Epithelial cell of esophagus (primary cell): ENCODE data around the gene AIFM1.

Source experiments
- DNase-seq: peaks from one replicate; pipeline ENCODE4 v3.0.0; 2010; ENCODE audit warnings: low read depth
- H3K4me3 ChIP-seq: 2 replicates; pipeline ENCODE4 v1.5.1; 2011; ENCODE audit warnings: mild to moderate bottlenecking, low read length, control low read depth
- TF ChIP-seq, protein P1 (sequence below): IDR thresholded peaks from 2 replicates; pipeline ENCODE4 v1.5.1; 2011; ENCODE audit warnings: low read depth, mild to moderate bottlenecking, low read length, control low read depth, inconsistent platforms; ENCODE audit not compliant: insufficient read depth; ENCODE audit errors: missing control alignments

Gene AIFM1

DNA sequence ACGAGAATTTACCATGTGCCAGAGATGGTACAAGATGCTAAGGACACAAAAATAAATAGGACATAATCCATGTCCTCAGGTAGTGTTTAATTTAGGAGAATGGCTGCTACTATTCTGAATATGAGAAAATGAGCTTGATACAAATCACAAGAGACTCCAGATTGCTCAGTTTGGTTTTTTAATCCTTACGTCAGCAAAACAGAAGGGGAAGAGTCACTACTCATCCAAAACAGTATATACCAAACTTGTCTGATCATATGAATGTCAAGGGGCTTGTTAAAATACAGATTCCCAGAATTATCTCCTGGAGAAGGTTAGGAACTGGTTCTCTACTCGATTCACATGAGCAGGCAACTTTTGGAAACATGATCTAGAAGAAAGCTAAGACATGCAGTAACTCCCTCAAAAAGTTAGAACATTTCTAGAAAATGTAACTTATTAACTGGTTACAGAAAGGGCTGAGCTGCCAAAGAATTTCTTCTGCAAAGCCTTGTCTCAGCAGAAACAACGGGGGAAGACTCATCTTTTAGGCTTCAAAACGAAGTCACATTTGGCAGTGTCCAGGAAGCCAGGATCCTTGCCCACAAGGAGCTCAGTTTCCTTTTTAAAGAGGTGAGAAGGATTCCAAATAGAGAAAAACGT is 3.4 kb downstream of the AIFM1 start:
- TF ChIP-seq, protein P1, sequence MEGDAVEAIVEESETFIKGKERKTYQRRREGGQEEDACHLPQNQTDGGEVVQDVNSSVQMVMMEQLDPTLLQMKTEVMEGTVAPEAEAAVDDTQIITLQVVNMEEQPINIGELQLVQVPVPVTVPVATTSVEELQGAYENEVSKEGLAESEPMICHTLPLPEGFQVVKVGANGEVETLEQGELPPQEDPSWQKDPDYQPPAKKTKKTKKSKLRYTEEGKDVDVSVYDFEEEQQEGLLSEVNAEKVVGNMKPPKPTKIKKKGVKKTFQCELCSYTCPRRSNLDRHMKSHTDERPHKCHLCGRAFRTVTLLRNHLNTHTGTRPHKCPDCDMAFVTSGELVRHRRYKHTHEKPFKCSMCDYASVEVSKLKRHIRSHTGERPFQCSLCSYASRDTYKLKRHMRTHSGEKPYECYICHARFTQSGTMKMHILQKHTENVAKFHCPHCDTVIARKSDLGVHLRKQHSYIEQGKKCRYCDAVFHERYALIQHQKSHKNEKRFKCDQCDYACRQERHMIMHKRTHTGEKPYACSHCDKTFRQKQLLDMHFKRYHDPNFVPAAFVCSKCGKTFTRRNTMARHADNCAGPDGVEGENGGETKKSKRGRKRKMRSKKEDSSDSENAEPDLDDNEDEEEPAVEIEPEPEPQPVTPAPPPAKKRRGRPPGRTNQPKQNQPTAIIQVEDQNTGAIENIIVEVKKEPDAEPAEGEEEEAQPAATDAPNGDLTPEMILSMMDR, result no peak
- DNase-seq, result no peak
- H3K4me3 ChIP-seq, result no peak overlapping the region

DNA sequence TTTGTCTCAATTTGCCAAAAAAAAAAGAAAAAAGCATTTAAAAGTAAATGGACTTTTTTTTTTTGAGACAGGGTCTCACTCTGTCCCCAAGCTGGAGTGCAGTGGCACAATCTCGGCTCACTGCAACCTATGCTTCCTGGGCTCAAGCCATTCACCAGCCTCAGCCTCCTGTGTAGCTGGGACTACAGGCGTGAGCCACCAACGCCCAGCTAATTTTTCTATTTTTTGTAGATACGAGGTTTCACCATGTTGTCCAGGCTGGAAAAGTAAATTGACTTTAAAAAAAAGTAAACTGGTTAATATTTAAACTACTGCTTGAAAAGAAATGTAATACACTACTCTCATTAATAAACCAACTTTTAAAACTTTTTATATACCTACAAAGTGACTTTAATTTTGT is 5.9 kb downstream of the AIFM1 start:
- TF ChIP-seq, protein P1, result no peak
- no peak for DNase-seq
- H3K4me3 ChIP-seq, result no peak overlapping the region

DNA sequence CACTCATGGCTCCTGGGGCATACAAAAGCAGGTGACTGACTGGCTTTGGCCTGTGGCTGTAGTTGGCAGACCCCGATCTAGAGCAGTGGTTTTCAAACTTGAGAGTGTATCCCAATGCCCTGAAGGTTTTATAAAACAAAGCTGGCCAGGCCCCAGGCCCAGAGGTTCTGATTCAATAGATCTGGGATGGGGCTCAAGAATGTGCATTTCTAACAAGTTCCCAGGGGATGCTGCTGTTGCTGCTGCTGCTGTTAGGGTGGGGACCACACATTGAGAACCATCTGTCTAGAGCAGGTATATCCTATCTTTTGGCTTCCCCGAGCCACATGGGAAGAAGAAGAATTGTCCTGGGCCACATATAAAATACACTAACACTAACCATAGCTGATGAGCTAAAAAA is 7.3 kb downstream of the AIFM1 start:
- no peak for DNase-seq
- TF ChIP-seq, protein P1, result no peak
- H3K4me3 ChIP-seq, result no peak overlapping the region

DNA sequence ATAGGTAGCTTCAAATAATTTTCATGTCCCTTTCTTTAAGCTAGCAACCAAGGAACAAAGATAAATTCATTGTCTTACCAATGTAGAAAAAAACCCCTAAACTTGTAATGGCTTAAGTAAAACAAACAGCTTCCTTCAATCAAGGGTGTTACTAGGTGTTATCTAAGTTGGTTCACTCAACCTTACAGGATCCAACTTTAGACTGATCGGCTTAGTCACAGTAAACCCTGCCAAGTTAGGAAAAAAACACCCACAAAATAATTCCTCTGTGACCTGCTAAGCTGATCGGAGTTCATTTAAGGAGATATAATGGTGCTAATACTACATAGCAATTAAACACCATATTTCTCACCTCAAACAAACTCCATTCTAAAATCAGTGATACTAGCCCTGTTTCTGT is 10.1 kb downstream of the AIFM1 start:
- TF ChIP-seq, protein P1, result no peak
- DNase-seq, result no peak

DNA sequence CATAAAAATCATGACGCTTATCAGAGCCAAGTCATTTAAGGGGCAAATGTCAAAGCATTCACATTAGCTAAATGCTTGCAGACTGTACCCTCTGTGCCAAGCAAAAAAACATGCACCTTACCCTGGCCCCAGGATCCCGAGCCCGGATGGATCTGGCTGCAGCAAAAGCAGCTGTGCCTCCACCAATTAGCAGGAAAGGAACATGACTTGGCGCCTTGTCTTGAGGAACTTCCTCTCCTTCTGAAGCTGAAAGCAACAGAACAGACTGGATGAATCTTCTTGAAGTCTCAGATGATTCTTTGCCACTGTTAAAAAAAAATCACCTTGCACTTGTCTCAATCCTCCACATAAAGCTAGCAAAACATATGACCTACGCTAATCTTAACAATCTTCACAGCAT is 18.0 kb downstream of the AIFM1 start:
- no peak for DNase-seq
- TF ChIP-seq, protein P1, result no peak

More for the DNA sequence above, 10.1 kb downstream of the AIFM1 start:
- H3K4me3 ChIP-seq, result no peak overlapping the region

DNA sequence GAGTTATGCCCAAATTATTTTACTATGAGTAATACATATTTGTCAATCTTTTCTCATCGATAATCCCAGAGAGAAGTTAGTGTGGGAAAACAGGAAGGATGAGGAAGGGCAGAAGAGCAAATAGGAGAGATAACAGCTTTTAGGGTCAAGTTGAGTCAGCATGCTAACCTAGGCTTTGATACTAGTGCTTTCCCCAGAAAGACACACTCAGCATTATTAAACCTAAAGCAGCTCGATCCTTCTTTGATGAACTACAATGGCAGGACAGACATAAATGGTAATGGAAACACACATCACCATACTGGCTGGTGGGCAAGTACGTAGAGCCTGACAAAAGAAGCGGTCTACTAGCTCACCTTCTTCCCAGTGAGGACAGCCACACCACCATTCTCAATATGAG is 20.5 kb downstream of the AIFM1 start:
- TF ChIP-seq, protein P1, result no peak
- H3K4me3 ChIP-seq, result no peak overlapping the region

More for the DNA sequence above, 18.0 kb downstream of the AIFM1 start:
- H3K4me3 ChIP-seq, result no peak overlapping the region

DNA sequence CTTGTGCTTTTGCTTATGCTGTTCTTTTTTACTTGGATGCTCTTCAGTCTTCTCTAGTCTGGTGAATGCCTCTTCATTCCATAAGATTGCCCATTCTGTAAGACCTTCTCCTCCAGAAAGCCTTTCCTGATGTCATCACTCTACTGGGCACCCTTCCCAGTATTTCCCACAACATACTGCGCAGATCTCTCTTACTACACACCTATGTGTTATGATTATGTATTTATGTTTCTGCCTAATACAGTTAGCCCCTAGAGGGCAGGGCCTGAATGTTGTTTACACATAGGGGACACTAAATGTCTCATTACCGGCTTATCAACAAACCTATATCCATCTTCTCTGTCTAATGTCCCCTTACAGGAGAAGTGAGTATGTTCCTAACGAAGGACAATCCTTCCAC is 21.1 kb downstream of the AIFM1 start:
- TF ChIP-seq, protein P1, result no peak
- DNase-seq, result peak; percentile 45
- no peak overlapping the region for H3K4me3 ChIP-seq

More for the DNA sequence above, 20.5 kb downstream of the AIFM1 start:
- DNase-seq, result peak; percentile 14
